GM18505 (cell line): ENCODE results near the gene CDC42EP5.
"Not testable (repeated sequence)": the region's sequence is repeated elsewhere in the genome, so short reads cannot be mapped to it uniquely, and the experiment has no call there.

Source experiments
- ATAC-seq: cut with Tn5 transposase; IDR thresholded peaks from one replicate; pipeline ENCODE4 v1.9.1; 2021; ENCODE audit not compliant: unreplicated experiment
- POLR2A ChIP-seq: IDR thresholded peaks from 4 replicates; pipeline ENCODE4 v1.6.1; 2011; ENCODE audit warnings: borderline replicate concordance; ENCODE audit not compliant: insufficient read depth, insufficient read length; ENCODE audit errors: extremely low read depth

The CDC42EP5 gene

DNA sequence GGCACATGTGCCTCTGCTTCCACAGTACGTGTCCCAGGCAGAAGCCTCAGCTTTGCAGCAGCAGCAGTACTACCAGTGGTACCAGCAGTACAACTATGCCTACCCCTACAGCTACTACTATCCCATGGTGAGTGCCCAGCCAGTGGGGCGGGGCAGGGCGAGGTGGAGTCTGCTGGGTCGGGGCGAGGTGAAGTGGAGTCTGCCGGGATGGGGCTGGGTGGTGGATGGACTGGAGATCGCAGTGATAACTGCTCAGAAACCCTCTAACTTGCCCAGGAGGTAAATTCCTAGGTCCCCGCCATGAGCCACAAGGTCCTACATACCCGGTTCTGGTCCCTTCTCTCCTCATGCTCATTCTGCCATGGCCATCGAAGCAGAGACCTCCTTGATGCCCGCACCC lies 20.5 kb downstream of the CDC42EP5 start:
- TF ChIP-seq POLR2A = no peak
- ATAC-seq = no peak

DNA sequence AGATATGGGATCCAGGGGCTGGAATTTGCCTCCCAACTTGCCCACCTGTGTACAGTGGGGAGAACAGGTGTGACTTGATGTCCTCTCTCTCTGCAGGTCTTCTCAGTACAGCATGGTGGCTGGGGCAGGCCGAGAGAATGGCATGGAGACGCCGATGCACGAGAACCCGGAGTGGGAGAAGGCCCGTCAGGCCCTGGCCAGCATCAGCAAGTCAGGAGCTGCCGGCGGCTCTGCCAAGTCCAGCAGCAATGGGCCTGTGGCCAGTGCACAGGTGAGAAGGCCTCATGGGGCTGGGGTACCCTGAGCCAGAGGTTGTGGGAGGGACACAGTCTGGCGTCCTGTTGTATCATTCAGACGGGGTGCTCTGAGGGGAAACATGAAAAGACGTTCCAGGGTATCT lies 21.1 kb downstream of the CDC42EP5 start:
- TF ChIP-seq POLR2A = no peak
- no peak for ATAC-seq

DNA sequence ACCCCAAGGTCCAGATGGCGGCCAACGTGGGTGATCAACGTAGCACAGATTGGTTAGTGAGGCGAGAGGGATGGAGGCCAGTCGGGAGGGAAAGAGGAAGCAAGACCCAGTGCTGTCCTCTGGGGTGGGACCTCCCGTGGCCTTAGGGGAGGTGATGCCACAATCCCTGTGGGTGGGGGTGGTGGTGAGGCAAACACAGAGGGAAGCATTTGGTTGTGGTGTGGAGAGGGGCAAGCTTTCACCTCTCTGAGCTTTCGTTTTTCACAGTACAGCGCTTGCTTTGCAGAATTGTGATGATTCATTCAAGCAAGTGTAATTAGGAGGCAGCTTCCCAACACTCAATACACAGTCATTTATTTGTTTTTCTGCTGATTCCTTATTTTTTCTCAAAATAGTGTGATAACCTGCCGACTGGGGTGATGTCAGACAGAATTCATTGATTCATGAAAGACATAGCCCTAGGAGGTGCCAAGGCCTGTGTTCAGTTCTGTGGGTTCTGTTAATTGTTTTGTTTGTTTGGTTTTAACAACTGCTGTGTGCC lies 21.7 kb downstream of the CDC42EP5 start:
- no peak for TF ChIP-seq POLR2A
- no peak for ATAC-seq

DNA sequence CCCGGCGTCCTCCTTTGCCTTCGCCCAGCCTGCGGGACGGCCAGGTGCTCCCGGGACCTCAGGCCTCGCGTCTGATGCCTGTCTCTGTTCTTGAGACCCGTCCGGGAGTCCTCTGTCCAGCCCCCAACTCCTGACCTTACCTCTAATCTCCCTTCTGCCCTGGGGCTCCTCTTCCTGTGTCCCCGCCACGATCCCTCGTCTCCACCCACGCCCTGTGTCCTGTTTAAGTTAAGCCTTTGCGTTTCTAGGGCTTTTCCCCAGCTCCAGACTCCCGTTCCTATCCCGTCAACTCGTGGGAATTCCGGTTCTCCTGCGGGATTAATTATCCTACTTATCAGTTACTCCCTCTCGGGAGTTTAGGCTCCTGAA lies 23.4 kb downstream of the CDC42EP5 start:
- no peak for ATAC-seq
- TF ChIP-seq POLR2A = no peak

DNA sequence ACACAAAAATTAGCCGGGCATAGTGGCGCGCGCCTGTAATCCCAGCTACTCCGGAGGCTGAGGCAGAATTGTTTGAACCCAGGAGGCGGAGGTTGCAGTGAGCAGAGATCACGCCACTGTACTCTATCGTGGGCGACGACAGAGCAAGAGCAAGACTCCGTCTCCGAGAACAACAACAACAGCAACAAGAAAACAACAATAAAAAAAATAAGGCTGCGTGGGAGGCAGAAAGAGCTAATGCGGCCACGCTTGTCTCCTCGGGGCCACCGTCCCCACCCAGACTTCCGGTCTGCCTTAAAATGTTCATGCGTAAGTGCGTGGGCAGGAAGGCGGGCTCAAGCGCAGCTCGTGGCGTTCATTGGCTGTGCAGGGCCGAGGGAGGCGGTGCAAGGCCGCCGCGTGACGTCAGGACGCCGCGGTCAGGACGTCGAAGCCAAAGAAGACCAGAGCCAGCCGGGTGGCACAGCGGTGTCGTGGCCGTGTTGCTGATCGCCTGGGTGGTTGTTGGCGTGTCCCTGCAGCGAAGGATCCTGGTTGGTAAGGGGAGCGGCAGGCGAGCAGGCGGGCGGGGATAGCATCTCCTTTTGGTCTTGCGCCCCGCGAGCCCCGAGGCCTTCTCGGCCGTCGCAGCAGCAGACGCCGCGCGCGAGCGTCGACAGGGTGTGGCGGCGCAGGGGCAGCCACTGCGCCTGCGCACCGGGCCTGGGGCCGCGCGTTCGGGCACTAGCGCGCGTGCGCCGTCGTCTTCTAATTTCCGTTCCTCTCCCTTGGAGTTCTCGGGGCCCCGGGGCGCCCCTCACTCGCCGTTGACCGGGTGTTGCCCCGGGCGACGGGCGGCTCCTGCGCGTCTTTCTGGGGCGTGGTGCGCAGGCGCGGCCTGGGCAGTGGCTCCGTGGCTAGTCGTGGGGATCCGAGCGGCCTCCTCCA lies 24.1 kb downstream of the CDC42EP5 start, which contains the start of gene LENG8:
Gene LENG8 (plus strand): TSS at position 426 of the 927 bp plus-strand sequence. CDS start 2,146 bp downstream, outside the sequence.
- peak; percentile 97 for TF ChIP-seq POLR2A
- peak; percentile 85 for ATAC-seq

DNA sequence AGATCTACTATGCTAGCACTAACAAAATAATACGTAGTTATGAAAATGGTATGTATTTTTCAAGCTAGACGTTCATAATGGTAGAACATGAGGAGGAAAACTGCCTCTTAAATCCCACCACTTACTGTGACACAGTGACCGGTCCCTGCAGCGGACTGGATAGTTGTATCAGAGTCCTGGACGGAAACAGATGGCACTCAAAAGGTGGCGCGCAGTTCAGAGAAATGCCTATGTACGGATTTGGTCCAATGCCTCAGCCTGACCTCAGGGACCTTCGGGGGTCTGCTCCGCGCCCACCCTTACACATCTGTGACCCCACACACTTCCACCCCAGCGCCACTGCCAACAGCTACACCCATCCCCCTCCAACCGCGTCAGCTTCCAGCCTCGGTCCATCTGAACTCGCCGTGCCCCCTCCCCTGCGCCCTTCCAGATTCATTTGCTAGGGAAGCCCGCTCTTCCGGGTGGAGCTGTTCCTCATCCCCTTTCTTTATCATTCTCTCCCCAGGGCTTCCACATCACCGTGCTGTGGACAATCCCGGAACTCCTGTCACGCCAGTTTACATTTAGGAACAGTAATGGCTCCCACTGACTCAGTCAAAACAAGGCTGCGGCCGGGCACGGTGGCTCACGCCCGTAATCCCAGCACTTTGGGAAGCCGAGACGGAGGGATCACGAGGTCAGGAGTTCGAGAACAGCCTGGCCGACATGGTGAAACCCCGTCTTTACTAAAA lies 24.9 kb downstream of the CDC42EP5 start:
- no peak for ATAC-seq
- TF ChIP-seq POLR2A = no peak

DNA sequence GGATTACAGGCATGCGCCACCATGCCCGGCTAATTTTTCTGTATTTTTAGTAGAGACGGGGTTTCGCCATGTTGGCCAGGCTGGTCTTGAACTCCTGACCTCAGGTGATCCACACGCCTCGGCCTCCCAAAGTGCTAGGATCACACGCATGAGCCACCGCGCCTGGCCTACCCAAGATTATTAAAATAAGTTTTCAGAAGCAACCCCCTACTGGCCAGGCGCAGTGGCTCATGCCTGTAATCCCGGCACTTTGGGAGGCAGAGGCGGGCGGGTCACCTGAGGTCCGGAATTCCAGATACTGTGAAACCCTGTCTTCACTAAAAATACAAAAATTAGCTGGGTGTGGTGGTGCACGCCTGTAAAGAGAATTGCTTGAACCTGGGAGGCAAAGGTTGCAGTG lies 26.7 kb downstream of the CDC42EP5 start:
- ATAC-seq = not testable (repeated sequence)

DNA sequence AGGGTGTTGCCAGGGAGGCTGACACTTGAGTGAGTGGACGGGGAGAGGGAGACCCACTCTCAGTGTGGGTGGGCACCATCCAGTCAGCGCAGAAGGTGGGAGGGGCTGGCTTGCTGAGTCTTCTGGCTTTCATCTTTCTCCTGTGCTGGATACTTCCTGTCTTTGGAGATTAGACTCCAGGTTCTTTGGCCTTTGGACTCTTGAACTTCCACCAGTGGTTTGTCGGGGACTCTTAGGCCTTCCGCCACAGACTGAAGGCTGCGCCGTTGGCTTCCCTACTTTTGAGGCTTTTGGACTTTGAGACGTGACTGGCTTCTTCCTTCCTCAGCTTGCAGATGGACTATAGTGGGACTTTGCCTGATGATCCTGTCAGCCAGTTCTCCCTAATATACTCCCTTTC lies 28.4 kb downstream of the CDC42EP5 start:
- no peak for TF ChIP-seq POLR2A
- ATAC-seq = no peak

DNA sequence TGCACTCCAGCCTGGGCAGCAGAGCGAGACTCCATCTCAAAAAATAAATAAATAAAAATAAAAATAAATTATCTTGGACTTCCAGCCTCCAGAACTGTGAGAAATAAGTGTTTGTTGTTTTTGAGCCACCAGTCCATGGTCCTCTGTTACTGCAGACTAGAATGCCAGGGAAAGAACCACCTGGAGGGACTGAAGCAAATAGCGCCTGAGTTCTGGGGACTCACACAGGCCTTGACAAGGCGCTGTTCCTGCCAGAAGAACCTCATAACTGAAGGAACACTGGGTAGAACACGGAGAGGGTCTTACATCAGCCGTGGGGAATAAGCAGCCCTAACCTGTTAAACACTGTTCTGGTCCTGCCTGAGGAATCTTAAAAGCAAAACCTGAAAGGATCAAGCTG lies 32.5 kb downstream of the CDC42EP5 start:
- ATAC-seq = no peak
- no peak for TF ChIP-seq POLR2A

DNA sequence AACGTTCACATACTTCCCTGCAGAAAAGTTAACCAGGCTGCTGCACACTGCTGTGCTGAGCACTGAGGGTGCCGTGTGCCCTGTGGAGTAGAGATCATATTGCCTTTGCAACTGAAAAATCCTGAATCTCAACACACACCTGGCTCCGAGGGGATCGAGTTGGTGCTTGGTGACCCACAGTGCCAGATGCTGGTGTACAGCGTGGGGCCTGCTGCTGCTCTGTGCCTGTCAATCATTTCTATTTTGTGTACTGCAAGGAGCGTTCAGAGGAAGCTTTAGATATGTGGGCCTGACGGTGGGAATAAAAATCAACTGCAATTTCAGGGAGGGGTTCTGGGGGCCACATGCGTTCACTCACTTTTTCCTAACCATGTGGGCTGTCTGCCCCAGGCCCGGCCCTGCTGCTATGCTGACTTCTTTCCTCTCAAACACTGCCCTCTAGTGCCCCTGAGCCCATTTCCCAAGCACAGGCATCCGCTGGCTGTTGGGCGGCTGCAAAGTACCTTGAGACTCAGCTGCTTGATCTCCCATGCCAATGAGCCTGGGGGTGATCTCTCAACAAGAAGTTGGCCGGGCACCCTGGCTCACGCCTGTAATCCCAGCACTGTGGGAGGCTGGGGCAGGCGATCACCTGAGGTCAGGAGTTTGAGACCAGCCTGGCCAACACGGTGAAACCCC lies 33.8 kb downstream of the CDC42EP5 start:
- TF ChIP-seq POLR2A = no peak
- no peak for ATAC-seq

DNA sequence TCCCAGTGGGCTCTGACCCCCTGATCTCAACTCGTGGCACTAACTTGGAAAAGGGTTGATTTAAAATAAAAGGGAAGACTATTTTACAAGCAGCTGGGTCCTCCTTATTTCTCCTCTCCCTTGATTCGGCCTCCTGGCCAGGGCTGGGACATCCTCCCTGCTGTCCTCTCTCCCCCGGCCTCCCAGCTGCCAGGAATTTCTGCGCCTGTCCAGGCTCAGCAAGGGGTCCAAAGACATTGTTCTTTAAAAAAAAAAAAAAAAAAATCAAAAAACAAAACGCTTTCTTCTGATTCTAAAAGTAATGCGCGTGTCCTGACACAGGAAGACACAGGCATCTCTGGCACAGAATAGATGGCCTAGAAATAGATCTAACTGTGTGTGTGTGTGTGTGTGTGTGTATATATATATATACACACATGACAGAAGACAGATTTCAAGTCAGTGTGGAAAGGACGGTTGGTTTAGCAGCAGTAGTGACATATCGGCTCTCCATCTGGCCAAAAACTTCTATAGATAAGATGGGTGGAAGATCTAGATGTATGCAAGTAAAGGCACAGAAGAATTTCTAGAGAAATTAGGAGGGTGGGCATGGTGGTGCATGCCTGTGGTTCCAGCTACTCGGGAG lies 36.4 kb downstream of the CDC42EP5 start:
- TF ChIP-seq POLR2A = no peak
- ATAC-seq = no peak

DNA sequence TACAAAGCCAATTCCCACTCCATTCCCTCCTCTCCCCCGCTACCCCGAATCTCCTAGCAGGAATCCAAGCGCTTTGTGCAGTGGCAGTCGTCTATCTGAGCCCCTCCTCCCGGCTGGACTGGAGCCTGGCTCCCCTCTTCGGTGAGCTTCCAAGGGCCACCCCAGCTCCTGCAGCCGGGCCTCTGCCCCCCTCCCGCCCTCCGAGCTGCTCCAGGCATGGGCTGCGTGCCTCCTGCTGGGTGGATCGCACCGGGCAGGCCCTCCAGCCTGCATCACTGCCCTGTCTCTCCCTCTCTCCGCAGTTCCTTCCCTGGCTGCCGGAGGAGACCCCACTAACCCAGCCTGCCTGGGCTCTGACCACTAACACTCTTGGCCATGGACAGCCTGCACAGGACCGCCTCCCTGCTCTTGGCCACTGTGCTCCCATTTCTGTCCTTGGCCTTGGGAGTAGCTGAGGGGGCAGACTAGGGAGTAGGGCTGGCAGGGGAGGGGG lies 37.0 kb downstream of the CDC42EP5 start:
- no peak for ATAC-seq
- TF ChIP-seq POLR2A = no peak
